ENCODE data around the gene GPR6.

Gene GPR6

DNA sequence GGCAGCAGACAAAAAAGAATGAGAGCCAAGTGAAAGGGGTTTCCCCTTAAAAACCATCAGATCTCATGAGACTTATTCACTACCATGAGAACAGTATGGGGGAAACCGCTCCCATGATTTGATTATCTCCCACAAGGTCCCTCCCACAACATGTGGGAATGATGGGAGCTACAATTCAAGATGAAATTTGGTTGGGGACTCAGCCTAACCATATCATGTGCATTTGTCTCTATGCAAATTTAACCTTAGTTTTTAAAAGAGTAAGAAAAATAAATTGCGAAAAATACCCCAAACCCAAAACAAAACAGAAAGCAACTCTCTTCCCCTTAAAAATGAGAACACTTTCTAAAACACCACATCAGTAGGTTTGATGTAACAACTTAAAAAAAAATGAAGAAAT lies 22.6 kb upstream of the GPR6 start:
- no peak overlapping the region for H3K4me3 ChIP-seq (ENCODE audit: low read depth, low read length)
- TF ChIP-seq, protein P1, sequence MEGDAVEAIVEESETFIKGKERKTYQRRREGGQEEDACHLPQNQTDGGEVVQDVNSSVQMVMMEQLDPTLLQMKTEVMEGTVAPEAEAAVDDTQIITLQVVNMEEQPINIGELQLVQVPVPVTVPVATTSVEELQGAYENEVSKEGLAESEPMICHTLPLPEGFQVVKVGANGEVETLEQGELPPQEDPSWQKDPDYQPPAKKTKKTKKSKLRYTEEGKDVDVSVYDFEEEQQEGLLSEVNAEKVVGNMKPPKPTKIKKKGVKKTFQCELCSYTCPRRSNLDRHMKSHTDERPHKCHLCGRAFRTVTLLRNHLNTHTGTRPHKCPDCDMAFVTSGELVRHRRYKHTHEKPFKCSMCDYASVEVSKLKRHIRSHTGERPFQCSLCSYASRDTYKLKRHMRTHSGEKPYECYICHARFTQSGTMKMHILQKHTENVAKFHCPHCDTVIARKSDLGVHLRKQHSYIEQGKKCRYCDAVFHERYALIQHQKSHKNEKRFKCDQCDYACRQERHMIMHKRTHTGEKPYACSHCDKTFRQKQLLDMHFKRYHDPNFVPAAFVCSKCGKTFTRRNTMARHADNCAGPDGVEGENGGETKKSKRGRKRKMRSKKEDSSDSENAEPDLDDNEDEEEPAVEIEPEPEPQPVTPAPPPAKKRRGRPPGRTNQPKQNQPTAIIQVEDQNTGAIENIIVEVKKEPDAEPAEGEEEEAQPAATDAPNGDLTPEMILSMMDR (IDR thresholded peaks at IDR 0.05; ENCODE audit: low read depth, low read length) = no peak

DNA sequence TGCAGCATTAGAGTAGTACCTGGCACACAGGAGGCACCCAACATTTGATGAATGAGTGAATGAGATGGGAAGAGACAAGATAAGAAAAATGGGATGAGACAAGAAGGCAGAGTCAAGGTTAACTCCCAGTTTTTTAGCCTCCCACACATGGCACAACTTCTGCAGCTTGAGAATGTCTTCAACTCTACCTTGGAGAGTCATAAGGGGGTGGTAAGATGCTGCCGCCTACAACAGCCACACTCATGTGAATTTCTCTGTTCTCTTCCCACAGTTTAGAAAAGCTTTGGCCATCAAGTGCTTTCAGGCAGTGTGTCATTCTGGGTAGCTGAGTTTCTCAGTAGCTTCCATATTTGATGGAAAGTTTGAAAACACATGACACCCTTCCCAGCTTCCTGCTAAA lies 19.5 kb upstream of the GPR6 start:
- TF ChIP-seq, protein P1 (IDR thresholded peaks at IDR 0.05; ENCODE audit: low read depth, low read length) = no peak
- no peak overlapping the region for H3K4me3 ChIP-seq (ENCODE audit: low read depth, low read length)

DNA sequence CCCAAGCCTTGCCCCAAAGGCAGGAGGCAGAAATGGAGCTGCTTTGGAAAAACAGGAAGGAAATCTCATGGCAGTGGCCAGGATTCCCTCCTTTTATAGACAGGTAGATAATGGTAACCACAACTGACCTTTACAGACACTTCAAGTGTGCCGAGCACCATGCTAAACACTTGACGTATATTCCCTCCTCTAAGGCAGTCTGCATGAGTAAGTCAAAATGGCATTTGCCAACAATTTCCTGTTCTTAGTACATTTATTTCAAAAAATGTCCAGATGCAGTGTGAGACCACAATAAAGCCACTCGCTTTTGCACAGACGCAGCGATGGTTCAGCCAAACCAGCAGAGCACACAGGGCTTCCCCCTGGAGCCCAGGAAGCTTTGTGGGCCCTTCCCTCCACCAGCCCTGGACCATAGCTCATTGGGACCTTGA lies 16.5 kb upstream of the GPR6 start:
- TF ChIP-seq, protein P1 (IDR thresholded peaks at IDR 0.05; ENCODE audit: low read depth, low read length) = no peak
- H3K4me3 ChIP-seq (ENCODE audit: low read depth, low read length) = no peak overlapping the region

DNA sequence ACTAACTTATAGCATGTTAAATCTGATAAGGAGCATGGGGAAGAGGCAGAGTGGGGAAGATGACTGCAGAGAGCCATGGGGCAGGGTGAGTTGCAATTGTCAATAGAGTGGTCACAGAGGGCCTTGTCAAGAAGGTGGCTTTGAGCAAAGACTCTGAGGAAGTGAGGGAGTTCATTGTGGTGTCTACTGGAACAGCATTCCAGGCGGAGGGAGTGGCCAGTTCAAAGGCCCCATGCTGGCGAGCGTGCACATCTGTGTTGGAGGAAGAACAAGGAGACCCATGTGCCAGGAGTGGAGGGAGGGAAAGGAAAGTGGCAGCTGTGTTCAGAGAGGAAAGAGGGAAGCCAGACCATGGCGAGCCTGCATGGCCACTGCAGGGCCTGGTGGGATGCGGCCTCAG lies 15.8 kb upstream of the GPR6 start:
- TF ChIP-seq, protein P1 (IDR thresholded peaks at IDR 0.05; ENCODE audit: low read depth, low read length) = no peak
- no peak overlapping the region for H3K4me3 ChIP-seq (ENCODE audit: low read depth, low read length)

DNA sequence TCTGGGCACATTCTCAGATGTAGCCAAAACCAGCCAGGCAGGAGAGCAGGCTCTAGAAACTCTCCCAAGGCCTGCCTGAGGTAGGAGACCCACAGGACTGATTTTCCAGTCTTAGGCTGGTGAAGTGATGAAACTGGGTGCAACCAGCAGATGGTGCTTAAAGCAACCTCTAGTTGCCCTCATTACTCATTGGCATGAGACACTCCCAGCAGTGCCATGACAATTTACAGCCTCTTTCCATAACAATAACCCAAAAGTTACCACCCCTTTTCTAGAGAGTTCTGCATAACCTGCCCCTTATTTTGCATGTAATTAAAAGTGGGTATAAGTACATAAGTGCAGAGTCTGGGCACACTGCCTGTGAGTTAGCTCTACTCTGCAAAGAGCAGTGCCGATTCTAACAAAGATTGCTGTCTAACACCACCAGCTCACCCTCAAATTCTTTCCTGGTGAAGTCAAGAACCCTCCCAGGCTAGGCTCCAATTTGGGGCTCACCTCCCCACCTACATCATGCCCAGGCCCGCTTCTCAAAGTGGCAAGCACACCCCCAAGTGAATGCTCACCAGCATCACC lies 14.4 kb upstream of the GPR6 start:
- no peak overlapping the region for H3K4me3 ChIP-seq (ENCODE audit: low read depth, low read length)
- TF ChIP-seq, protein P1 (IDR thresholded peaks at IDR 0.05; ENCODE audit: low read depth, low read length) = no peak

DNA sequence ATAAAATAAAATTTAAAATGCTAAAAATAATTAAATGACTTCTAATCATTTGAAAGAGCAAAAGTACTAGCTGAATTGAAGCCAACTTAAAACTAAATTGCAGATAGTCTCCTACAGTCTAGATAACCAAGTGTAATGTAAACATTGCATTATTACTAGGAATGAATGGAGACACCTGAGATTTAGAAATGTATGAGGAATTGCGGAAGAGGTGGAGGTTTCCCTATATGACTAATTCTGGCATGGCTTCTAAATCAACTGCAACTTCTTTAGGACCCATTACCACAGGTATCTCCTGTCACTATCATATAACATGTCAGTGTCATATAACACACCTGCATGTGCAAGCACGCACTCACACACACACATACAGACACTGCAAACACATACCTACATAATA lies 13.2 kb upstream of the GPR6 start:
- TF ChIP-seq, protein P1 (IDR thresholded peaks at IDR 0.05; ENCODE audit: low read depth, low read length) = no peak
- no peak overlapping the region for H3K4me3 ChIP-seq (ENCODE audit: low read depth, low read length)

DNA sequence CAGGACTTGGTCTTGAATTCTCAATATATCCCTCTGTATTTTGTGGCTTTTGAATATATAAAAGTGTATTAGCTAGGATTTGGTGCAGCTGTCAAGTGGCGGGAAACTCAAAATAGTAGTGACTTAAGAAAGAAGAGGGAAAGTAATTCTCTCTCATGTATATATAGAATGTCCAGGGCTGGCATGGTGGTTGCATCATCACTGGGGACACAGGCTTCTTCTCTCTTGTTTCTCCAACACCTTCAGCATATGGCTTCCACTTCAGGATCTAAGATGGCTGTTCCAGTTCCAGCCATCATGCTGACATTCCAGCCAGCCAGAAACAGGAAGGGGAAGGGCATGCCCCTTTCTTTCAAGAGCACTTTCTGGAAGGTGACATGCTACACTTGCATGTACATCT lies 11.8 kb upstream of the GPR6 start:
- TF ChIP-seq, protein P1 (IDR thresholded peaks at IDR 0.05; ENCODE audit: low read depth, low read length) = no peak
- no peak overlapping the region for H3K4me3 ChIP-seq (ENCODE audit: low read depth, low read length)
